ENCODE results near the gene HOXD4.

Gene HOXD4

DNA sequence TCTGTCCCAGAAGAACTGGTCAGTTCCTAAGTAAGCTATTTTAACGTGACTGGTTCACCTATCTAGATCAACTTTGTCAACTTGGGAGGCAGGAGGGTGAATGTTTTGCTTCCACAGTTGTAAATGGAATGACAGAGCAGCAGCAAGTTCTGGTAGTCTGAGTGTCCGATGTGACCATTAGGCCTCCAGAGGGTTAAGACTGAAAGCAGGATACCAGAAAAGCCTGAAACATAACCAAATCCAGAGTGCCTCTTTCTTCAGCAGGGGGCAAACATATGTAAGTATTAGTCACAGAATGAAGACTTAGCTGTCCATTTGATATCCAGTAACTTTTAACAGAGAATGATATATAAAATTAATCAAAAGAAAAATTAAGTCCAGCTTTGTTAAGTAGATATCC, 14.9 kb downstream of the HOXD4 start:
- TF ChIP-seq, protein P1, sequence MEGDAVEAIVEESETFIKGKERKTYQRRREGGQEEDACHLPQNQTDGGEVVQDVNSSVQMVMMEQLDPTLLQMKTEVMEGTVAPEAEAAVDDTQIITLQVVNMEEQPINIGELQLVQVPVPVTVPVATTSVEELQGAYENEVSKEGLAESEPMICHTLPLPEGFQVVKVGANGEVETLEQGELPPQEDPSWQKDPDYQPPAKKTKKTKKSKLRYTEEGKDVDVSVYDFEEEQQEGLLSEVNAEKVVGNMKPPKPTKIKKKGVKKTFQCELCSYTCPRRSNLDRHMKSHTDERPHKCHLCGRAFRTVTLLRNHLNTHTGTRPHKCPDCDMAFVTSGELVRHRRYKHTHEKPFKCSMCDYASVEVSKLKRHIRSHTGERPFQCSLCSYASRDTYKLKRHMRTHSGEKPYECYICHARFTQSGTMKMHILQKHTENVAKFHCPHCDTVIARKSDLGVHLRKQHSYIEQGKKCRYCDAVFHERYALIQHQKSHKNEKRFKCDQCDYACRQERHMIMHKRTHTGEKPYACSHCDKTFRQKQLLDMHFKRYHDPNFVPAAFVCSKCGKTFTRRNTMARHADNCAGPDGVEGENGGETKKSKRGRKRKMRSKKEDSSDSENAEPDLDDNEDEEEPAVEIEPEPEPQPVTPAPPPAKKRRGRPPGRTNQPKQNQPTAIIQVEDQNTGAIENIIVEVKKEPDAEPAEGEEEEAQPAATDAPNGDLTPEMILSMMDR (IDR thresholded peaks at IDR 0.05; ENCODE audit: insufficient read depth, low read depth, low read length, missing control alignments): no peak
- no peak overlapping the region for H3K4me3 ChIP-seq (ENCODE audit: low read length)
- no peak for DNase-seq (ENCODE audit: low read depth)

DNA sequence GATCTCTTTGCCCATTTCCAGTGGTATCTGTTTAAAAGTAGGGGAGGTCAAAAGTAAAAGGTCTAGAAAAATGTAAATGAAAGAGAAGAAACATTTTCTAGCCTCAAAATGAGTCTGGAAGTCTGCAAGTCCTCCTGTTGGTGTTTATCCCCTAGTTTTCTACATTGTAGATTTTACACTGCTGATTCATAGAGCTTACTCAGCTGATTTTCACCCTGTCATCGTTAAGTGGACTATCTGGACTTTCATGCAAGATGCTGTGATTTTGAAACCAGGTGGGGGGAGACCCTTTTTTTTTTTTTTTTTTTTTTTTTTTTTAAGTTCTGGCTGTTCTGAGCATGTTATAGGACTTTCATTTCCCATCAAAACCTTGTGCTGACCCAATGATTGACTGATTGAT, 16.0 kb downstream of the HOXD4 start:
- no peak for DNase-seq (ENCODE audit: low read depth)
- TF ChIP-seq, protein P1 (IDR thresholded peaks at IDR 0.05; ENCODE audit: insufficient read depth, low read depth, low read length, missing control alignments): no peak
- H3K4me3 ChIP-seq (ENCODE audit: low read length): no peak overlapping the region

DNA sequence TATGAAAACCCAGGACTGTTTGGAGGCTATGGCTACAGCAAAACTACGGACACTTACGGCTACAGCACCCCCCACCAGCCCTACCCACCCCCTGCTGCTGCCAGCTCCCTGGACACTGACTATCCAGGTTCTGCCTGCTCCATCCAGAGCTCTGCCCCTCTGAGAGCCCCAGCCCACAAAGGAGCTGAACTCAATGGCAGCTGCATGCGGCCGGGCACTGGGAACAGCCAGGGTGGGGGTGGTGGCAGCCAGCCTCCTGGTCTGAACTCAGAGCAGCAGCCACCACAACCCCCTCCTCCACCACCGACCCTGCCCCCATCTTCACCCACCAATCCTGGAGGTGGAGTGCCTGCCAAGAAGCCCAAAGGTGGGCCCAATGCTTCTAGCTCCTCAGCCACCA, 17.8 kb downstream of the HOXD4 start:
- no peak overlapping the region for H3K4me3 ChIP-seq (ENCODE audit: low read length)

DNA sequence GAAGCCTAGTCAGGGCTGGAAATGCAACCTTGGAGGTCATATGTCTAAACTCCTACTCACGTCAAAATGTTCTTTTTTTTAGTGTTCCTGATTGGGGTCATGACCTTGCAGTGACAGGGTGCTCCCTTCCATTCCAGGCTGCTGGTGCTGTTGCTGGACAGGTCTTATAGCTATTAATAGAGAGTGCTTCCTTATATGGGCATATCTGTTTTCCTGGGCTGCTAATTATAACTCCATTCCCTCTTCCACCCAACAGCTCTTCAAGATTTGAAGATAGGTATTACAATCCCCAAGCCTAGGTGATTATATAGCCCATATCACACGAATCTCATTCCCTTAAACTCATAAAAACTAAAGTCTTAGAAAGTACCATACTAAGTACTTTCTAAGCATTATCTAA, 18.4 kb downstream of the HOXD4 start:
- DNase-seq (ENCODE audit: low read depth): no peak
- H3K4me3 ChIP-seq (ENCODE audit: low read length): no peak overlapping the region
- TF ChIP-seq, protein P1 (IDR thresholded peaks at IDR 0.05; ENCODE audit: insufficient read depth, low read depth, low read length, missing control alignments): no peak

More for the DNA sequence above, 17.8 kb downstream of the HOXD4 start:
- TF ChIP-seq, protein P1 (IDR thresholded peaks at IDR 0.05; ENCODE audit: insufficient read depth, low read depth, low read length, missing control alignments): no peak
- DNase-seq (ENCODE audit: low read depth): no peak

DNA sequence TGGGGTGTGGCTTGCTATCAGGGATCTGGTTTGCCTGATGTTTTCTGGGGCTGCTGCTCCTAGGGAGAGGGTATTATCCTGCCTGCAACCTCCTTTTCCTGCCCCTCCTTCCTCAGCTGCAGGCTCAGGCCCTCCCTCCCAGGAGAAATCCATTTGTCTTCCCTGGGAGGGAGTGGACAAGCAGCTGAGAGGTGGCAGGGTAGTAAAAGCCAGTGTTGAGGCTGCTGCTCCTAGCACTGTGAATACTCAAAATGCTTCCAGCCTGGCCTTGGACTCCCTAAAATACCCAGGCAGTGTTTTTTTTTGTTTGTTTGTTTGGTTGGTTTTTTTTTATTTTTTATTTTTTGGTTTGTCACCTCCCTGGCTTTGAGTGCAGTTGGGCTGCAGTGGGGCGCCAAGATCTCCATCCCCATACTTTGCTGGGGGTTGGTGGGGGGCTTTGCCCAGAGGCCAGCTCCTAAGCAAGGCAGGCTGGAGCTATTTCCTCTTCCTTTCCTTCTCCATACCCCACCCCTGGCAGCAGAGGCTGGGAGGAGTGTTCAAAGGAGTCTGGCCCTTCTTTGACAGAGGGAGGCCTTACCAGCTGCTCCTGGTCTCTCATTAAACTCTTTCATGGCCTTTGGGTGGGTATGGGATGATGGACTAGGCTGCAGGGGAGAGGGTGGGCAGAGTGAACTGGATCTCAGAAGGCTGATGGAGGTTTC, 19.4 kb downstream of the HOXD4 start:
- DNase-seq (ENCODE audit: low read depth): no peak
- TF ChIP-seq, protein P1 (IDR thresholded peaks at IDR 0.05; ENCODE audit: insufficient read depth, low read depth, low read length, missing control alignments): no peak
- H3K4me3 ChIP-seq (ENCODE audit: low read length): no peak overlapping the region

GRCh38 chr2:176171351-176172006, 20.1 kb downstream of the HOXD4 start:
- TF ChIP-seq, protein P1 (IDR thresholded peaks at IDR 0.05; ENCODE audit: insufficient read depth, low read depth, low read length, missing control alignments): no peak
- H3K4me3 ChIP-seq (ENCODE audit: low read length): no peak overlapping the region
- no peak for DNase-seq (ENCODE audit: low read depth)
